Thymus (tissue), 14 donors: ENCODE results near the gene NUDT19. TPM values are rescaled to one million over a fixed set of nuclear protein-coding genes. Genes with fewer than 3 reads are reported as not detected.
"Not testable (repeated sequence)": the region's sequence is repeated elsewhere in the genome, so short reads cannot be mapped to it uniquely, and the experiment has no call there.

Experiments
- DNase-seq, 9 donors: peaks; one replicate each; pipeline ENCODE4 v3.0.0-alpha.2; 2013; ENCODE audit warnings: low spot score in 9 of 9, low read depth in 6 of 9, missing footprints in 1 of 9
- H3K27ac ChIP-seq, 2 donors: one replicate each; pipeline ENCODE4 v1.5.1; 2013; ENCODE audit warnings: control low read depth in 1 of 2, low read depth in 1 of 2, low read length in 1 of 2, mild to moderate bottlenecking in 1 of 2, moderate library complexity in 1 of 2
- H3K27me3 ChIP-seq, 2 donors: one replicate each; pipeline ENCODE4 v1.5.1; 2013; ENCODE audit warnings: low read length in 1 of 2; ENCODE audit not compliant: control insufficient read depth in 2 of 2, insufficient read depth in 1 of 2
- H3K36me3 ChIP-seq, 2 donors: one replicate each; pipeline ENCODE4 v1.5.1; 2013; ENCODE audit warnings: low read length in 1 of 2, mild to moderate bottlenecking in 1 of 2, moderate library complexity in 1 of 2; ENCODE audit not compliant: control insufficient read depth in 2 of 2, insufficient read depth in 2 of 2
- H3K4me1 ChIP-seq, 2 donors: one replicate each; pipeline ENCODE4 v1.5.1; 2013; ENCODE audit warnings: low read length in 2 of 2; ENCODE audit not compliant: control insufficient read depth in 2 of 2, insufficient read depth in 2 of 2
- H3K4me3 ChIP-seq, 2 donors: one replicate each; pipeline ENCODE4 v1.5.1; 2013; ENCODE audit warnings: low read length in 2 of 2, control low read depth in 1 of 2, mild to moderate bottlenecking in 1 of 2
- H3K9me3 ChIP-seq, 2 donors: one replicate each; pipeline ENCODE4 v1.5.1; 2013; ENCODE audit warnings: low read length in 1 of 2, mild to moderate bottlenecking in 1 of 2; ENCODE audit not compliant: control insufficient read depth in 2 of 2, insufficient read depth in 1 of 2
- WGBS: extraction: QIAGEN DNeasy Blood & Tissue Kit; methylation state at CpG from one replicate; pipeline ENCODE4 v1.1.7; 2013; 5-methylcytosine and 5-hydroxymethylcytosine counted together
- long read RNA-seq, 10 donors: transcript quantifications; one replicate each; lab custom pipeline, GENCODE V29; 2026
- polyA plus RNA-seq: library from polyadenylated mRNA; stranded (reverse); fragments of 200-250 nt; gene quantifications from one replicate; pipeline ENCODE4 v1.2.3, GENCODE V29; 2013
- total RNA-seq: library from RNA; stranded (reverse); fragments of 120-200 nt; gene quantifications from one replicate; pipeline ENCODE4 v1.2.4, GENCODE V29; 2013
- donor health status: healthy.

NUDT19 gene
- total RNA-seq = 3.7 TPM
- polyA plus RNA-seq = 11.1 TPM
- long read RNA-seq, donor 1 = 0 reads
- long read RNA-seq, donor 2, transcript NUDT19-201 (3 exons, 2,967 nt) = major isoform, 7 of 7 reads
- long read RNA-seq, donor 2, partial matches to known transcripts = 0 of 7 reads
- long read RNA-seq, donor 2, other reads (novel, unspliced or antisense) = 0 of 7 reads
- long read RNA-seq, donor 3 = 0 reads
- long read RNA-seq, donor 4 = 0 reads
- long read RNA-seq, donor 5, partial matches to known transcripts = 0 of 1 reads
- long read RNA-seq, donor 5, other reads (novel, unspliced or antisense) = 0 of 1 reads
- long read RNA-seq, donor 6 = 0 reads
- long read RNA-seq, donor 7, partial matches to known transcripts = 0 of 1 reads
- long read RNA-seq, donor 7, other reads (novel, unspliced or antisense) = 0 of 1 reads
- long read RNA-seq, donor 8, partial matches to known transcripts = 0 of 2 reads
- long read RNA-seq, donor 8, other reads (novel, unspliced or antisense) = 0 of 2 reads
- long read RNA-seq, donor 9 = 0 reads
- long read RNA-seq, donor 10 = 0 reads

GRCh38 chr19:32691291-32691951 lies at the start of gene NUDT19:
NUDT19 (plus strand) TSS chr19:32691821; CDS start chr19:32691961, 140 bp downstream.
- Histone ChIP-seq H3K4me3 (peak within 1 kb of the TSS; percentile 53 to 69), H3K9me3 (no peaks in the 10 kb centered on the region), H3K36me3 (peaks cover 0 to 3% of the 10 kb centered on the region in 2 donors), H3K4me1 (peaks cover 7 to 10% of the 10 kb centered on the region in 2 donors), H3K27ac (peak within 1 kb of the TSS; percentile 26 to 77), H3K27me3 (peaks cover 0 to 7% of the 10 kb centered on the region in 2 donors)
- peak in 3 of 9 donors; percentile 48 to 80 (median 55) for DNase-seq
- WGBS = 17% methylated on average over 32 of the region's 32 CpGs

DNA sequence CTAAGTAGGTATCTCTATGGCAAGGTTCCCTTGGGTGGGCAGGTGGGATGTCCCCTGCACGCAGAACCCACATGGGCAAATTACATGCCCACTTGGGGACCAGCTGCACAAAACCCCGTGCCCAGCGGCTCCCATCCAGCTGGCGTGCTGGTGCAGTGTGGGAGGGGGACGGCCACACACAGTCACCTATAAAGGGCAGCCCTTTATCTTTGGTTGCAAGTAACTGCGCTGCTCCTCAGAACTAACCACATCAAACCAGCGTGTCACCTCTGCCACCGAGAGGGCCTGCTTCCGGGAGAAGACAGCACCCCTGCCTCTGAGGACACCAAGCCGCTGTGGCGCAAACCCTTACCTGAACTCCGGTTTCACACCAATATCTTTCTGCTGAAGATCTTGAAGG lies 48.9 kb upstream of the NUDT19 start:
- peak; percentile 43 to 86 (median 55) for DNase-seq
- Histone ChIP-seq H3K36me3 (peaks cover 43 to 50% of the 10 kb centered on the region in 2 donors), H3K4me1 (peaks cover 23 to 38% of the 10 kb centered on the region in 2 donors), H3K4me3 (no peak overlapping the region), H3K27me3 (no peaks in the 10 kb centered on the region), H3K9me3 (no peaks in the 10 kb centered on the region), H3K27ac (peak overlapping the region; percentile 57 to 65)
- WGBS = 11% methylated on average over 12 of the region's 12 CpGs

DNA sequence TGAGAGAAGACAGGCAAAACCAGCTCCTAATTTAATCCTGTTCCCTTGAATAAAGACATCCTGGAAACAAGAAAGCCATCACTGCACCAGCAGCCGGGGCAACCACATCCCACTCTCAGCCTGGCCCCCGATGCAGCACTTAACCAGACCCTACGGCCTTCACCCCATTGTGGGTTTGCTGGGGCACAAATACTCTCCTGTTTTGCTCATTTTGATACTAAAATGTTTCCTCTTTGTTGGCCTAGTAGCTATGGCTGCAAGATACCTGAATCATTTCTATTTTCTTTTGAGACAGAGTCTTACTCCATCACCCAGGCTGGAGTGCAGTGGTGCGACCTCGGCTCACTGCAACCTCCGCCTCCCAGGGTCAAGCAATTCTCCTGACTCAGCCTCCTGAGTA lies 45.1 kb upstream of the NUDT19 start:
- H3K9me3 ChIP-seq = no peaks in the 10 kb centered on the region
- no peak overlapping the region for H3K4me3 ChIP-seq
- peaks cover 23 to 51% of the 10 kb centered on the region in 2 donors for H3K4me1 ChIP-seq
- H3K27me3 ChIP-seq = no peaks in the 10 kb centered on the region
- no peak for DNase-seq
- H3K27ac ChIP-seq = no peak overlapping the region
- 97% methylated on average over 6 of the region's 6 CpGs for WGBS
- H3K36me3 ChIP-seq = peaks cover 27 to 30% of the 10 kb centered on the region in 2 donors

GRCh38 chr19:32647361-32647760 lies 44.3 kb upstream of the NUDT19 start:
- DNase-seq = peak in 4 of 9 donors; percentile 41 to 71 (median 43)
- peak overlapping the region in 1 of 2 donors; percentile 3 for H3K27ac ChIP-seq
- no peaks in the 10 kb centered on the region for H3K27me3 ChIP-seq
- peaks cover 23 to 27% of the 10 kb centered on the region in 2 donors for H3K36me3 ChIP-seq
- H3K4me1 ChIP-seq = peaks cover 15 to 52% of the 10 kb centered on the region in 2 donors
- no peak overlapping the region for H3K4me3 ChIP-seq
- 69% methylated on average over 8 of the region's 8 CpGs for WGBS
- no peaks in the 10 kb centered on the region for H3K9me3 ChIP-seq

DNA sequence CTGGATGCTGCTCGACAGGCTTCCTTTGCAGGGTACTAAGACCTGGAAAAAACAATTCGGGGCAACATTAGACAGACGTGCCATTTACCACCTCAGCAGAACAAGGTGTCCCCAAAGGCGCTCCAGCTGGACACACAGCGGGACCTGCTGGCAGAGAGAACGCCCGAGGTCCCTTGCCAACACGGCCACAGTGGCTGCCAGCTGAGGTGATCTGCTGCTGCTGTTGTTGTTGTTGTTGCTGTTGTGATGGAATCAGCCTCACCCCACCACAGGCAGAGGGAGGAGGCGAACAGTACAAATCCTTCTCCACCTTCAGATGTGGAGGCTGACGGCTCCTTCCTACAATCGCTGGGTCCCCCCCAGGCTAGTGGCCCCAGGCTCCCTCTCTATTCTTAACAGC lies 41.9 kb upstream of the NUDT19 start:
- WGBS = 98% methylated on average over 11 of the region's 11 CpGs
- DNase-seq = no peak
- no peaks in the 10 kb centered on the region for H3K9me3 ChIP-seq
- H3K27me3 ChIP-seq = no peaks in the 10 kb centered on the region
- H3K36me3 ChIP-seq = peaks cover 17 to 25% of the 10 kb centered on the region in 2 donors
- H3K27ac ChIP-seq = no peak overlapping the region
- H3K4me3 ChIP-seq = no peak overlapping the region
- H3K4me1 ChIP-seq = peaks cover 6 to 49% of the 10 kb centered on the region in 2 donors

GRCh38 chr19:32650671-32651070 lies 41.0 kb upstream of the NUDT19 start:
- H3K36me3 ChIP-seq = peaks cover 21 to 25% of the 10 kb centered on the region in 2 donors
- H3K27me3 ChIP-seq = no peaks in the 10 kb centered on the region
- no peaks in the 10 kb centered on the region for H3K9me3 ChIP-seq
- WGBS = 86% methylated on average over 5 of the region's 5 CpGs
- no peak overlapping the region for H3K4me3 ChIP-seq
- DNase-seq = no peak
- H3K27ac ChIP-seq = no peak overlapping the region
- H3K4me1 ChIP-seq = peaks cover 6 to 49% of the 10 kb centered on the region in 2 donors

GRCh38 chr19:32651729-32652140 lies 39.9 kb upstream of the NUDT19 start:
- Histone ChIP-seq H3K4me1 (peaks cover 6 to 49% of the 10 kb centered on the region in 2 donors), H3K36me3 (peaks cover 19 to 20% of the 10 kb centered on the region in 2 donors), H3K9me3 (no peaks in the 10 kb centered on the region), H3K4me3 (no peak overlapping the region), H3K27me3 (no peaks in the 10 kb centered on the region), H3K27ac (no peak overlapping the region)
- 84% methylated on average over 8 of the region's 8 CpGs for WGBS
- DNase-seq = no peak

- WGBS = 96% methylated on average over 13 of the region's 13 CpGs
- DNase-seq, H3K27me3 ChIP-seq, H3K4me3 ChIP-seq, H3K27ac ChIP-seq, H3K9me3 ChIP-seq: not testable (repeated sequence)
- H3K4me1 ChIP-seq = peaks cover 6 to 45% of the 10 kb centered on the region in 2 donors
- H3K36me3 ChIP-seq = peaks cover 17 to 22% of the 10 kb centered on the region in 2 donors
Measured at GRCh38 chr19:32652331-32652730, 39.3 kb upstream of the NUDT19 start.
